Astrocyte (in vitro differentiated cells and primary cell): ENCODE measurements around the gene TIMP2.

Source experiments
- CTCF ChIP-seq: IDR thresholded peaks from 2 replicates; pipeline ENCODE4 v1.5.1; 2011; ENCODE audit warnings: low read depth, mild to moderate bottlenecking, inconsistent platforms, low read length, moderate library complexity; ENCODE audit not compliant: insufficient read depth
- EZH2 ChIP-seq: IDR thresholded peaks from 2 replicates; pipeline ENCODE4 v1.6.1; 2012; ENCODE audit warnings: mild to moderate bottlenecking, low read length, inconsistent platforms; ENCODE audit not compliant: insufficient read depth

GRCh38 chr17:78826836-78827509 is 98.2 kb downstream of the TIMP2 start:
- TF ChIP-seq CTCF (no peak), EZH2 (no peak)
